K562 (cell line): ENCODE measurements around the gene HS3ST3A1. TPM values are rescaled to one million over a fixed set of nuclear protein-coding genes. Genes with fewer than 3 reads are reported as not detected.

Source experiments
- BCL6 ChIP-seq: fragments of 250-450 bp; sonication (Bioruptor Pico); IDR thresholded peaks from 2 replicates; pipeline ENCODE4 v1.4.0; 2020
- CHD2 ChIP-seq: IDR thresholded peaks from 2 replicates; pipeline ENCODE4 v1.6.1; 2011; ENCODE audit warnings: low read depth, low read length
- ETV1 ChIP-seq: fragments of 450-650 bp; conservative IDR thresholded peaks from 2 replicates; pipeline ENCODE4 v1.6.1; 2016; ENCODE audit warnings: missing genetic modification characterization, control low read depth, low read depth, missing compliant biosample characterization
- GABPB1 ChIP-seq: sonication (generic); formaldehyde crosslinking; IDR thresholded peaks from 2 replicates; pipeline ENCODE4 v1.8.0; 2022; ENCODE audit warnings: mild to moderate bottlenecking, missing genetic modification reagents
- GATAD2B ChIP-seq: fragments of 450-650 bp; IDR thresholded peaks from 2 replicates; pipeline ENCODE4 v1.6.1; 2017; ENCODE audit warnings: mild to moderate bottlenecking, borderline replicate concordance
- RBM39 ChIP-seq: fragments of 200-400 bp; formaldehyde crosslinking; optimal IDR thresholded peaks from 2 replicates; pipeline ENCODE3; 2018; ENCODE audit warnings: low read depth, low read length
- SAFB ChIP-seq: fragments of 200-400 bp; formaldehyde crosslinking; IDR thresholded peaks from 2 replicates; pipeline ENCODE4 v1.6.1; 2017; ENCODE audit warnings: low read depth, low read length, borderline replicate concordance
- ZBTB40 ChIP-seq, 2 experiments: fragments of 450-650 bp in 1 of 2; sonication (generic) in 1 of 2; formaldehyde crosslinking in 1 of 2; IDR thresholded peaks; 2 replicates each; pipeline versions ENCODE4 v1.7.1 to v1.9.0; 2016 to 2022; ENCODE audit warnings: inconsistent platforms in 1 of 2, mild to moderate bottlenecking in 1 of 2, missing genetic modification reagents in 1 of 2
- ZFP1 ChIP-seq: fragments of 450-650 bp; formaldehyde crosslinking; IDR thresholded peaks from 2 replicates; pipeline ENCODE4 v1.4.0; 2020; ENCODE audit warnings: mild to moderate bottlenecking, mixed read lengths
- ZHX1 ChIP-seq: fragments of 150-350 bp; conservative IDR thresholded peaks from 2 replicates; pipeline ENCODE4 v1.6.1; 2014; ENCODE audit warnings: low read length
- ZKSCAN3 ChIP-seq: fragments of 250-450 bp; sonication (Bioruptor Pico); IDR thresholded peaks from 2 replicates; pipeline ENCODE4 v1.4.0; 2020
- ZNF197 ChIP-seq: fragments of 200-800 bp; sonication (Bioruptor generic); IDR thresholded peaks from 2 replicates; pipeline ENCODE4 v1.6.1; 2016; ENCODE audit warnings: low read depth, missing genetic modification characterization, missing compliant biosample characterization
- ZNF24 ChIP-seq: fragments of 450-650 bp; IDR thresholded peaks from 2 replicates; pipeline ENCODE4 v1.6.1; 2016
- polyA plus RNA-seq, 8 experiments: library from polyadenylated mRNA; depleted of rRNA in 4 of 8; stranded (reverse) in 5 of 8; unstranded in 3 of 8; fragments of >200 nt; fragmentation: Nextera tagmentation in 2 of 8; fragmentation: Illumina TruSeq in 1 of 8; extraction: Ambion mirVana in 2 of 8; extraction: Trizol in 1 of 8; gene quantifications; 2 replicates each; pipeline versions ENCODE4 v1.2.1 to v1.2.3, GENCODE V29; 2011 to 2014; ENCODE audit warnings: inconsistent platforms in 1 of 8, missing spikeins in 1 of 8
- total RNA-seq, 7 experiments: library from RNA; depleted of rRNA in 6 of 7; stranded (reverse); fragments of >200 nt in 6 of 7; fragmentation: Illumina TruSeq in 2 of 7; extraction: Trizol in 2 of 7; gene quantifications; 2 replicates each; pipeline versions ENCODE4 v1.2.1 to v1.2.3, GENCODE V29; 2011 to 2021; ENCODE audit warnings: low replicate concordance in 1 of 7

The HS3ST3A1 gene
- total and polyA plus RNA-seq, 9 of the 15 experiments (the other 6 are each of a cell fraction or from before 2014, with no cell fraction given): 0.25 to 14.8 (median 2.3) TPM

- no peak for TF ChIP-seq ZBTB40 (IDR thresholded peaks at IDR 0.05)
- no peak for TF ChIP-seq ZBTB40 (CRISPR knock-in tag; IDR thresholded peaks at IDR 0.05)
- no peak for TF ChIP-seq RBM39
- peak; percentile 55; the same call in 1 of the 2 replicates for TF ChIP-seq ZNF197 (CRISPR knock-in tag)
- TF ChIP-seq GABPB1 (CRISPR knock-in tag): no peak
- peak; percentile 44; the same call in 1 of the 2 replicates for TF ChIP-seq BCL6
- peak; percentile 69; the same call in 1 of the 2 replicates for TF ChIP-seq GATAD2B
- no peak for TF ChIP-seq SAFB
- no peak for TF ChIP-seq CHD2
- TF ChIP-seq ZFP1 (CRISPR knock-in tag): no peak
- TF ChIP-seq ZNF24: no peak
- TF ChIP-seq ETV1: peak; percentile 74
- no peak for TF ChIP-seq ZKSCAN3
- TF ChIP-seq ZHX1: no peak
Measured at GRCh38 chr17:13510062-13510461, 91.7 kb downstream of the HS3ST3A1 start (continued).
